HG03095 (cell line): ENCODE data around the gene TMED8.
"Not testable (repeated sequence)": the region's sequence is repeated elsewhere in the genome, so short reads cannot be mapped to it uniquely, and the experiment has no call there.

Source experiments
- ATAC-seq: cut with Tn5 transposase; IDR thresholded peaks from one replicate; pipeline ENCODE4 v1.9.1; 2021; ENCODE audit warnings: moderate library complexity; ENCODE audit not compliant: unreplicated experiment

Gene TMED8

DNA sequence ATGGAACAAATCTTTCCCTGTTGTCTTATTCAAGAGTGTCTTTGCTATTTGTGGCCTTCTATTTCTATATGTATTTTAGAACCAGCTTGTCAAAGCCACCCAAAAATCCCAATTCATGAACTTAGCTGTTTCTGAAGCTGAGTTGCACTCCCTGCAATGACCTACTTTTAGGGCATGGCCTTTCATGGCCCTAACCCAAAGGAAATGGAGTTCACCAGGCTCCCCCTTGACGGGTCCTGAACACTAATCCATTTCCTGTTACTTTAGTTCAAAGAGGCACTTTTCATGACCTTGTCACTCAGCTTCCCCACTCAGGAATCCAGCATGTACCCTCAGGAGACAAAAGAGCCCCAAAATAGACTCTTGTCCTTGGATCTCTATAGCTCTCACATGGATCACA is 7.6 kb downstream of the TMED8 start:
- no peak for ATAC-seq

DNA sequence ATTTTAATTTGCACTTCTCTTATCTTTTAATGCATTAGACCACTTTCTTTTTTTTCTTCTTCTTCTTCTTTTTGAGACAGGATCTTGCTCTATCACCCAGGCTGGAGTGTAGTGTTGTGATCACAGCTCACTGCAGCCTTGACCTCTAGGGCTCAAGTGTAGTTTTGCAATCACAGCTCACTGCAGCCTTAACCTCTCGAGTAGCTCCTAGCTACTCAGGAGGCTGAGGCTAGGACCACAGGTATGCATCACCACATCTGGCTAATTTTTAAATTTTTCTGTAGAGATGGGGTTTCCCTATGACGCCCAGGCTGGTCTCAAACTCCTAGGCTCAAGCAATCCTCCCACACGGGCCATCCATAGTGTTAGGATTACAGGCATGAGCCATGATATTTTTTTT is 12.7 kb downstream of the TMED8 start:
- no peak for ATAC-seq

DNA sequence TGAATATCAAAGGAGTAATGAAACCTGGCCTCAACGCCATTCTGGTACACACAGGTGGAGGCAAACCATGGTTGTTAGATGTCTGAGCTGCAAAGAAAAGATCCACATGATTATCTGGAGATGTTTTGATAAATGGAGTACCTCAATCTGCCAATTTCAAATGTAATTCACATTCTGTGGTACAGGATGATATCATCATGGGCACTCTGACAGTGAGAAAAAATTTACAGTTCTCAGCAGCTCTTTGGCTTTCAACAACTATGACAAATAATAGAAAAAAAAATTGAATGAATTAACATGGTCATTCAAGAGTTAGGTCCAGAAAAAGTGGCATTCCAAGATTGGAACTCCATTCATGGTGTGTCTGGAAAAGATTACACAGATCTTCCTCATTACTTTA is 17.3 kb downstream of the TMED8 start:
- ATAC-seq: no peak

DNA sequence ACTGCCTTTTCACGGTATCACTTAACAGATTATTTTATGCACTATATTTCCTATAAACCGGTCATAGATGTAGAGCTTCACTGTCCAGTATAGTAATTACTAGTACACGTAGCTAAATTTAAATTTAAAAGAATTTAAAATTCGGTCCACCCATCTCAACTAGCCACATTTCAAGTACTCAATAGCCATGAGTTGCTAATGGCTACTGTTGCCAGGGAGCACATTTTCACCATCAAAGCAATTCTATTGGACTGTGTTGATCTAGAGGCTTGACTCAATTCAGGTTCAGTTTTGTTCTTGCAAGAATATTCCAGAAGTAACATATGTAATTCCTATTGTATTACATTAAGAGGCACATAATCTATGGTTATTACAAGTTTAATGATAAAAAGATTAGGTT is 20.0 kb downstream of the TMED8 start:
- no peak for ATAC-seq

DNA sequence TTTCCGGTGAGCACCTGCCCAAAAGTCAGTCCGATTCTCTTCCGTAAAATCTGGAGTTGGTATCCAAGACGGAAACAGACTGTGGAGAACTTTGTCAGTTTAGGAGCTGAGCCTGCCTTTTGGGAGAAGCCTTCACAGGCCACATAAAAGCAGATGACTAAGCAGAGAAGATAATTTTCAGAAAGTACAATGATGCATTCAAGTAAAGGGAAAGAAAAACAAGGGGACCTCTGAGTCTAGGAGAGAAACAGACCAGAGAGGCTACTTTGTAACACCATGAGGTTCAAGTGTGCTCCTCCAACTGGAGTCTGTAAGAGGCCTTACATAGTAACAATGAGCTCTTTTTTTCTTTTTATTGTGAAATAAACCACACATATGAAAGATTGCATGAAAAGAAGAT is 21.1 kb downstream of the TMED8 start:
- no peak for ATAC-seq

DNA sequence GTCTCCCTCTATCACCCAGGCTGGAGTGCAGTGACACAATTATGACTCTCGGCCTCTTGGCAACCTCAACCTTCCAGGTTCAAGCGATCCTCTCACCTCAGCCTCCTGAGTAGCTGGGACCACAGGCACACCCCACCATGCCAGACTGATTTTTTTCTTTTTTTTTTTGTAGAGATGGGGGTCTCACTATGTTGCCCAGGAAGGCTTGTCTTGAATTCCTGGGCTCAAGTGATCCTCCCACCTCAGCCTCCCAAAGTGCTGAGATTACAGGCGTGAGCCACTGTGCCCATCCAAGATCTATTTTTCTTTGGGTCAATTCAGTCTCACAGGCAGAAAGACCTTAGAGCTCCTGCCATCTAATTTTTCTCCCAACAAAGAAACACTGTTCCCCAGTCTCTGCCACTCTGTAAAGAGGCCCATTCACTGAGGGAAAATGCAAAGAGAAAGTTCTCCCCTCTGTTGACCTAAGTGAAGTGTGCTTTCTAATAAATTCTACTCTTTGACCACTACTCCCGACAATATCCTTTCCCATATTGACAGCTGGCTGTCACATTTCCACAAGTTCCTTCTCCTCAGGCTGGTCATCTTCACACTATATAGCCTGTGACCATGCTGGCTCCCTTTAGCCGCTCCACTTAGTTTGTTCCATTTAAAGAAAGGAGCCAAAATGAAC is 23.3 kb downstream of the TMED8 start:
- no peak for ATAC-seq

DNA sequence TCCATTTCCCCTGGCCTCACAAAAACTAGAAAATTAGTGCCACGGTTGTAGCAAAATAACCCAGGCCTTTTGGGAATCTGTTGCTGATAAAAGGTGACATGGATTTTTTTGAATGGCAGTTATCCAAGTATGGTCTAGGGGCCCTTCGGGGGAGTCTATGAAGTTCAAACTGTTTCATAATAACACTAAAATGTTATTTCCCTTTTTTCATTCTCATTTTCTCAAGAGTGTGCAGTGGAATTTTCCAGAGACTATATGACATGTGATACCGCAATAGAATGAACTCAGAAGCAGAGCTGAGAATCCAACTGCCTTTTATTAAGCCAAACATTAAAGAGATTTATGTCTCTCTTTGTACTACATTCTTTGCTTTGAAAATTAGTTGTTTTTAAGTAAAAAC is 29.1 kb downstream of the TMED8 start:
- no peak for ATAC-seq

DNA sequence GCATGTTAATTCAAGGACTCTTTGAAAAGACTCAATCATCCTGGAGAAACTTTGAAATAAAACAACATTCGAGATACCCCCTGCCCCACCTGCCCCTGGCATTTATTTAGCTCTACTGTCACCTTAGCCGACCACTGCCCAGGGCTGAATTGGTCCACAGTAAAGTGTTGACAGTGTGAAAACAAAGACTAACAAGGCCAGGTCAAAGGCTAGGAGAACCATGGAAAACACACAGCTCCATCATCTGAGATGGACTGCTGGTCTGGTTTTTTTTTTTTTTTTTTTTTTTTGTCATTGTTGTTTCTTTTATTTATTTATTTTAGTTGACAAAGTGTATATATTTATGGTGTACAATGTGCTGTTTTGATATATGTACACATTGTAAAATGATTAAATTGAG is 30.4 kb downstream of the TMED8 start:
- ATAC-seq: no peak

DNA sequence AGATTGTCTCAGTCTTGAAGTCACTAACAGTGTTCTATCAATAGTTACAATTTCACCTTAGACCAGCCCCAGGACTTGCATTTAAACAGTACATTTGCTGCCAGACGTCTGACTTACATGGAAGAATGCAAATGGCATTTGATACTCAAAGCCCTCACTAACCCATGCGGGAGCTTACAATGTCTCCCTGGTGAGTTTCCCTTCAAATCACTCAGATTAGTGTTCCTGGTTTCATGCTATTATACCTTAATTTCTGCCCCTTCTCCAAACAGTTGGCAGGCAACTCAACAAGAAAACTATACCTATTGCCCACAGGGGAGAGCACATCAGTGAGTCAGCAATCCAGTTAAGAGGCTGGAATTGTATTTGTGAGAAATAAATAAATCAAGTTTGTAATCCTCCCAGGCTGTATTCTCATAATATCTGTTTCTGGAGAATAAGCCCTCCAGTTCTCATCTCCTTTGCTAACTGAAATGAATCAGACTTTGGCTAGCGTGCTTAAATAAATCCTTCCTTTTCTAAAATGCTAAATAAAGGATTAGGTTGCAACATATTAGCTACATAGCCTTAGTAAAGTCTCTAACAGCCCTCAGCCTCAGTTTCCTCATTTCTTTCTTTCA is 32.4 kb downstream of the TMED8 start:
- ATAC-seq: no peak

DNA sequence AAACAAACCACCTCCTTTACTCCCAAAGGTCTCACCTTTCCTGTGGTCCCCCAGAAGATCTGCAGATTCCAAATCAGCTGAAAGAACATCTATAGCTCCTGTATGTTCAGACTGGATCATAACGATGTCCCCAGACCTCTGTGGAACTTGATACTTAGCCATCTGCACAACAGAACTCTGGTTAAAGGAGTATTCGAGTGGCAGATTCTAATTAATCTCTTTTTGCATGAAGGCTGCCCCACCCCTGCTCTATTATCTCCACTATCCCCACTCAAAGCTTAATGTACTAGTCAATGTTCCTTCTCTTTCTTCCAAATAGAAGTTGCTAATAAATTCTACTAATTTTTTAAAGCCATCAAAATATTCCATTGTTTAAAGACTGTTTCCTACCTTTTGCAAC is 33.2 kb downstream of the TMED8 start:
- no peak for ATAC-seq

DNA sequence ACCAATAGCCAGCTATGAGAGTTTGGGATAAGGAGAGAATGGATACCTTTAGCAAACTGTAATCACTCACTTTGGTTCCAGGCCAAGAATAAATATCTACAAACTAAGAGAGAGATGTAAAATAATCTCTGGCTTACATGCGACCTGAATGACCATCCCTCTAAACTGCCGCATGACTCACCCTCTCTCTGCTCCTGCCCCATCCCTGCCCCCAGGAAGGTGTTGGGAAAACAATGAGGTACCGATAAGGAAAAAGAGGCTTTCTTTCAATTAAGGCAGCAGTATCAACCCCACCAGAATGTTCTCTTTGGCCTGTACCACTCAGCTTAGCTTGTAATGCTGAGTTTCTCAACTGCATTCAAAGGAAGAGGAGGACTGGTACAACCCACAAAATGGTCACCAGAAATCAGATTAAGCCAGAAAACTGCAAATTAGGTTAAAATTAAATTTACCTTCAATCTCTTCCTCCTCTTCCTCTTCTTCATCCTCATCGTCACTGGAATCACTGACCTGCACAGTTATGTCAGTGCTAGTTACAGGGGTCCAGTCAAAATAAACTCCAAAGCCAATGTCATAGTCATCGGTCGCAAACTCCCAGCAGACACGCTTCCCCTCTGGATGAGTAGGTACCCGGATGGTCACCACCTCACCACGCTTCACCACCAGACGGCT is 34.0 kb downstream of the TMED8 start:
- no peak for ATAC-seq

DNA sequence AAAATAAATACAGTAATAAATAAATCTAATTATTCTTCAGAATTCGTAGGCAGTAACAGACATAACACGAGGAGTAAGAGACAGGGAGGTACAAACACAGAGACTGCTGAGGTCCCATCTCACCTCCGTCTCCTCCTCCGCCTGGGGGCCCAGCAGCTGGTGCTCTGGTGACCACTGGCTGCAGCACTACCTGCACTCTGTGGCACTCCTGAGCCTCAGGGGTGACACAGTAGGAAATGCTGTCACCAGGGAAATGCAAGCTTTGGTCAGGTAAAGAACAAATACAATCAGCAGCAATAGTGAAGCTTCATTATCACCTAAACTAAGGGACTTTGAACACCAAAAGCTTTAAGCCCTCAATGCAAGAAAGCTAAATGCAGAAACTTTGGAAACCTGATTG is 36.5 kb downstream of the TMED8 start:
- no peak for ATAC-seq

DNA sequence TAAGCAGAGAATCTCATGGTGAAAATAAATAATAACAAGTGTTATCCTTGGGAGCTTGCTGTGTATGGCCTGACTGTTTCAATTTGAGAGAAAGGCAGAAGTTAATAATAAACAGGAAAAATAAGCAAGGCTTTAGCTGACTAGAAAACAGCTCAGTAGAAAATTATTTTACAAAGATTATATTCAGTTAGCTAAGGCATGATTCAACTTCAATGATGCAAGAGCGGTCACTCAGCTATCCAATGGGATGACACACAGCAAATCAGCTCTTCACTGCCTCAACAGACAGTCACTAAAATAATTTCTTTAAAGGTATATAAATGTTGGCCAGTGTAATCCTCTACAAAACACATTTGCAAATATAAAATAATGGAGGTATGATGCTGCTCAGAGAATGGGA is 37.5 kb downstream of the TMED8 start:
- no peak for ATAC-seq

DNA sequence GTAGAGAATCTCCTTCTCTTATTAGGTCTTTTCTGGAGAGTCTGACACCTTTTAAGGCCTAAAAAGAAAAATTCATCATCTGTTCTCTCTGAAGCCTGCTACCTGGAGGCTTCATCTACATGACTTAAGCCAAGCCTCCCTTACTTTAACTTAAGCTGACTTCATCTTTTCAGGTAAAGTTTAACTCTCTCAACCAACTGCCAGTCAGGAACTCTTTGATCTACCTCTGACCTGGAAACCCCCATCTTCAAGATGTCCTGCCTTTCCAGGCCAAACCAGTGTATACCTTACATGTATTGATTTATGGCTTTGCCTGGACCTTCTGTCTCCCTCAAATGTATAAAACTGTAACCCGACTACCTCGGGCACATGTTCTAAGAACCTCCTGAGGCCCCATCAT is 38.6 kb downstream of the TMED8 start:
- no peak for ATAC-seq

DNA sequence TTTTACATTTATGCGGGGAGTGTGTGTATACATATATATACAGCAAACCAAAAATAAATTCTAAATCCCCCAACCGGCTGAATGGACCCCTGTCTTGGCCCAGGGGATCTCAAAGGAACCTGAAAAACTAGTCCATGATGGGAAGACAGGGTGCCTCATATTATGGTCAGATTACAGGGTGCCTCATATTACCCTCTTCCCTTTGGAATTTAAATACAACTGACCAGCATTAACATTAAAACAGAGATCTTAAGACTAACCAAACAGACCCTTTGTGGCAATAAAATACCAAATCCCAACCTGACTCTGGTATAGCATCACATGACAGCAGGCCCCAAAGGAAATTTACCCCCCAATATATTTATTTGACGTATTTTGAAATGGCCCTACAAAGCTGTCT is 39.0 kb downstream of the TMED8 start:
- no peak for ATAC-seq

DNA sequence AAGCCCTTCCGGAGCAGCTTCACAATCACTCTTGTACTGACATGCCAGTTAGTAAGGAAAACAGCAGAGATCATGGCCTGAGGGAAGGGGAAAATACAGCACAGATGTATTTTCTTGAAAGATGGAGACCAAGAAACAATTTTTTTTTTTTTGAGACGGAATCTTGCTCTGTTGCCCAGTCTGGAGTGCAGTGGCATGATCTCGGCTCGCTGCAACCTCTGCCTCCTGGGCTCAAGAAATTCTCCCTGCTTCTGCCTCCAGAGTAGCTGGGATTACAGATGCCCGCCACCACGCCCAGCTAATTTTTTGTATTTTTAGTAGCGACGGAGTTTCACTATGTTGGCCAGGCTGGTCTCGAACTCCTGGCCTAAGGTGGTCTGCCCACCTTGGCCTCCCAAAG is 39.6 kb downstream of the TMED8 start:
- not testable (repeated sequence) for ATAC-seq

DNA sequence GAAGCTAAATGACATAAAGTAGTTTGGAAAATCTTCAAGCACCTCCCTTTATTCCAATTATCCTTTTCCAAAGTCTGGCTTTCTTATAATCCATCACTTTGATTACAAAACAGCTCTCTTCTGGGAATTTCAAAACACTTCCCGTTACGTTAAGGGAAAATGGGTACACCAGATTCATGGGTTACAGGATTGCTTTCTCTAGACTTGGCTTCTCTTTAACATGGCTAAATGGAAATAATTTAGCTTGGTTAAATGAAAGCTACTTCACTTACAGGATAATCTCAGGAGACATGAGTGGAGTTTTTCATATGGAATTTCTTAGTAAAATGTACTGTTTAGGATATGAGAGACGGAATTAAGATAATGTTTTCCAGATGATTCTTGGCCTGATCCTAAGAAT is 41.3 kb downstream of the TMED8 start:
- no peak for ATAC-seq

DNA sequence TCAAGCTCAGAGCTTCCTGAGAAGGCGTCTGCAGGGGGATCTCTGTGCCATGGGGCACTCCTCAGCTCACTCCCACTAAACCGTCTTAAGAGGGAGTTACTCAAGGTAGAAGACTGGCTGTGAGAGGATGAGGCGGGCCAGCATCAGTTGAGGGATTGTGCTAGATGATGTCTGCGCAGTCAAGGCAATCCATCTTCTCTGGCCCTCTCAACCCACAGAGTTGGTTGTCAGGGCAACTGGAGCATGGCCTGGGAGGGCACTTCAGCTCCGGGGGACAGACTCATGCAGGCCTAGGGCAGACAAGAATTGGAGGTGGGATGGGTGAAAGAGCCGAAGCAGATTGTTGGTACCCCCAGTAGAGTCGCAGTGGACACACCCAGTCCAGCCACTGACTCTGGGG is 47.0 kb downstream of the TMED8 start:
- no peak for ATAC-seq

DNA sequence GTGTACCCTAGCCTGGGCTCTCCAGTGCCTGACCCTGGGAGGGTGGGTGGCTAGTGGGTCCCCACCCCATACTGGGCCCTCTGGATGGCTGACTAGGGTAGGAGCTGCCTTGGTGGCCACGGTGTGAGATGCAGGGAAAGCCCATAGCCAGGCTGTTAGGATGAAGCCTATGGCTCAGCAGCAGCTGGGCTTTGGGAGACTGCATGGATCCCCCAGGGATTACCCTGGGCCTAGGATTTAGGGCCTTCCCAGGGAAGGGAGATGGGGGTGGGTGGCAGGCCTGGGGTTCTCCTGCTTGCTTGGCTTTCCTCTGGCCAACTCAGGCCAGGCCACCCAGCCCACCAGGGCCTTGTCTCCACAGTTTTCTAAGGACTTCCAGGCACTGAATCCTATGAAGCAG is 49.8 kb downstream of the TMED8 start:
- ATAC-seq: no peak

DNA sequence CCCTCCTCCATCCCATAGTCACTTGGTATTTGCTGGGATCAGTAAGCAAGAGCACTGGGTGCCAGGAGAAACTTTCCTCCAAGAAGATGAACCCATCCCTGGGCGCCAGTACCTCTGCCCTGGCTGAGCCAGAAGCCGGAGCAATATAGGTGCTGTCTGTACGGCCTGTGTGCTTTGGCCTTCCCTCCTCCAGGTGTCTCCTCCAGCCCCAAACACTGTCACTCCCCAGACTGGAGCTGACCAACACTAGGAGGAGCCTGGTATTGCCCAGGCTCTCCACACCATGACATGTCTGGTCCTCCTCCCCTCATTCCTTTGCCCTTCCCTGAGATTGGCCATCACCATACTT is 51.2 kb downstream of the TMED8 start:
- no peak for ATAC-seq

DNA sequence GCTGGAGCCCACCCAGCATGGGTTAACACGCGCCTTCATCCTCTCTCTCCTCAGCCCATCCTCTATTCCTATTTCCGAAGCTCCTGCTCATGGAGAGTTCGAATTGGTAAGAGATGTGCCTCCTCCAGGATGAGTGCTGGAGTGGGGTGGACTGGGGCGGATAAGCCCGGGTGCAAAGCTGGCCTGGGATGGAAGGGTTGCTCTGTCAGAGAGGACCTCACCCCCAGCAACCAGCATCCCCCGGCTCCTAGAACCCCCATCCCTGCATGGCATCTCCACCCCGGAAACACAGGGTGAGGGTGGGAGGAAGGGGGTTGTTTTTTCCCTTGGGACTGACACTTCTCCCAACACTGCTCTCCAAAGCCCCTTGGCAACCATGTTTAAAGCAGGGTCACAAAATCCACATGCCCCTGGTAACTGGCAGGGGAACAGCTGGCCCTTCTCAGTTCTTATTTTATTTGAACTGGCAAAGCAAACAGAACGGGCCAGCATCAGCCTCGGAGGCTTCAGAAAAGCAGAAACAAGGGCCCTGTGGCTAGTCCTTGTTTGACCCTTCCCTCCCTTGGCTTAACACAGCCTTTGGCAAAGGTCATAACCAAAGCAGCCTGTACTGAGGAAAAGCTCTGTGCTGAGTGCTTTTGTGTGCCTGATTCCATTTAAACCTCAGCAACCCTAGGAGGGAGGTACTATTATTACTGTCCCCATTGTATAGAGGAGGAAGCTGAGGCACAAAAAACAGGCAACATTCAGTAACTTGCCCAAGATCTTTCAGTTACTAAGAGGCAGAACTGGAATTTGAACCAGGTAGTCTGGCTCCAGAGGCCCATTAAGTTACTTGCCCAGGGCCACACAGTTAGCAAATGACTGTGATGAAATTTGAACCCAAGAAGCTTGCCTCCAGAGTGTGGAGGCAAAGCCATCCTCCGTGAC is 51.8 kb downstream of the TMED8 start:
- ATAC-seq: no peak

DNA sequence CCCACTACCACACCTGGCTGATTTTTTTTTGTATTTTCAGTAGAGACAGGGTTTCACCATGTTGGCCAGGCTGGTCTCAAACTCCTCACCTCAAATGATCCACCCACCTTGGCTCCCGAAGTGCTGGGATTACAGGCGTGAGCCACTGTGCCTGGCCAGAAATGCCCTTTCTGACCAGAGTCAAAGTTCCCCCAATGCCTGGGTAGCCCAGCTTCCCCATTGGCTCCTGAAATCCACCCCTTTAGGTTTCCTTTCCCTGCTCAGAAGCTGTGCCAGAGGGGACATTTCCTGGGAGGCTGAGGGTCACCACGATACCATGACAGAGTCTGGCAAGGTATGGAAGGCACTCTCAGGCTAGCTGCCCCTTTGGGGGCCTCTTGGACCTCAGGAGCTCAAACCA is 52.6 kb downstream of the TMED8 start:
- ATAC-seq: no peak
